ENCODE results near the gene SKOR1. TPM values are rescaled to one million over a fixed set of nuclear protein-coding genes. Genes with fewer than 3 reads are reported as not detected.

The SKOR1 gene
- total and polyA plus RNA-seq, 2 of the 13 experiments (the other 11 are each of a cell fraction or from before 2014, with no cell fraction given) = 0.09 to 0.11 TPM

GRCh38 chr15:67854358-67854757, 29.0 kb downstream of the SKOR1 start (continued):
- TF ChIP-seq SIX1 (CRISPR knock-in tag; IDR thresholded peaks at IDR 0.05; ENCODE audit: borderline replicate concordance) (no peak), ZNF280B (CRISPR knock-in tag; IDR thresholded peaks at IDR 0.05; ENCODE audit: borderline replicate concordance) (no peak), ZNF281 (CRISPR knock-in tag; IDR thresholded peaks at IDR 0.05; ENCODE audit: borderline replicate concordance) (0 out of 2 replicates have a peak, but pooled peaks have one; percentile 17), AFF4 (CRISPR knock-in tag; IDR thresholded peaks at IDR 0.05) (no peak), ZSCAN20 (CRISPR knock-in tag; IDR thresholded peaks at IDR 0.05; ENCODE audit: borderline replicate concordance) (no peak), GABPB1 (CRISPR knock-in tag; IDR thresholded peaks at IDR 0.05) (peak; percentile 38; the same call in 1 of the 2 replicates), ESRRA (CRISPR knock-in tag; IDR thresholded peaks at IDR 0.05; ENCODE audit: low read depth) (no peak), EP300 (IDR thresholded peaks at IDR 0.05; ENCODE audit: low read depth in 2 of 2, low read length in 2 of 2) (peak in 1 of 2 experiments; percentile 64; a peak in 2 of 4 replicates), EP300 (CRISPR knock-in tag; IDR thresholded peaks at IDR 0.05; ENCODE audit: borderline replicate concordance) (no peak), PAF1 (CRISPR knock-in tag; IDR thresholded peaks at IDR 0.05) (no peak), MLX (CRISPR knock-in tag; IDR thresholded peaks at IDR 0.05) (peak; percentile 43; the same call in 1 of the 2 replicates), ZBTB3 (CRISPR knock-in tag; IDR thresholded peaks at IDR 0.05; ENCODE audit: borderline replicate concordance, low read depth) (no peak), PATZ1 (CRISPR knock-in tag; IDR thresholded peaks at IDR 0.05) (peak; percentile 54), NR2F6 (IDR thresholded peaks at IDR 0.05) (no peak), NR2F6 (CRISPR knock-in tag; IDR thresholded peaks at IDR 0.05) (no peak), NCOA5 (CRISPR knock-in tag; IDR thresholded peaks at IDR 0.05) (no peak), MIER2 (CRISPR knock-in tag; IDR thresholded peaks at IDR 0.05) (no peak), PREB (CRISPR knock-in tag; IDR thresholded peaks at IDR 0.05) (no peak)

Measured in HepG2 (cell line).